ENCODE data around the gene SLC35A3.
"Not testable (repeated sequence)": the region's sequence is repeated elsewhere in the genome, so short reads cannot be mapped to it uniquely, and the experiment has no call there.

SLC35A3 gene

GRCh38 chr1:99969729-99970621, at the start of gene SLC35A3:
Gene SLC35A3, plus strand, starts transcription at chr1:99969996. Its CDS starts 23,559 bp downstream, at chr1:99993555.
- DNase-seq (ENCODE audit: low read depth, low spot score): peak; percentile 86

- DNase-seq (ENCODE audit: low read depth, low spot score): no peak
Observed at GRCh38 chr1:99934801-99935200, 35.0 kb upstream of the SLC35A3 start.

GRCh38 chr1:99935534-99935933, 34.3 kb upstream of the SLC35A3 start:
- DNase-seq (ENCODE audit: low read depth, low spot score): no peak

GRCh38 chr1:99936071-99936470, 33.7 kb upstream of the SLC35A3 start:
- DNase-seq (ENCODE audit: low read depth, low spot score): no peak

- no peak for DNase-seq (ENCODE audit: low read depth, low spot score)
Observed at GRCh38 chr1:99942723-99943122, 27.1 kb upstream of the SLC35A3 start.

GRCh38 chr1:99943223-99943794, 26.5 kb upstream of the SLC35A3 start:
- DNase-seq (ENCODE audit: low read depth, low spot score): peak; percentile 47

GRCh38 chr1:99944192-99944591, 25.6 kb upstream of the SLC35A3 start:
- DNase-seq (ENCODE audit: low read depth, low spot score): no peak

GRCh38 chr1:99945174-99945573, 24.6 kb upstream of the SLC35A3 start:
- no peak for DNase-seq (ENCODE audit: low read depth, low spot score)

GRCh38 chr1:99950486-99950885, 19.3 kb upstream of the SLC35A3 start:
- no peak for DNase-seq (ENCODE audit: low read depth, low spot score)

GRCh38 chr1:99952522-99952921, 17.3 kb upstream of the SLC35A3 start:
- DNase-seq (ENCODE audit: low read depth, low spot score): no peak

- no peak for DNase-seq (ENCODE audit: low read depth, low spot score)
Observed at GRCh38 chr1:99955375-99955774, 14.4 kb upstream of the SLC35A3 start.

GRCh38 chr1:99956755-99957154, 13.0 kb upstream of the SLC35A3 start:
- no peak for DNase-seq (ENCODE audit: low read depth, low spot score)

- no peak for DNase-seq (ENCODE audit: low read depth, low spot score)
Observed at GRCh38 chr1:99957818-99958217, 12.0 kb upstream of the SLC35A3 start.

- DNase-seq (ENCODE audit: low read depth, low spot score): not testable (repeated sequence)
Observed at GRCh38 chr1:99959189-99959705, 10.5 kb upstream of the SLC35A3 start.

- DNase-seq (ENCODE audit: low read depth, low spot score): not testable (repeated sequence)
Observed at GRCh38 chr1:99960260-99960659, 9.5 kb upstream of the SLC35A3 start.

- no peak for DNase-seq (ENCODE audit: low read depth, low spot score)
Observed at GRCh38 chr1:99963041-99963795, 6.6 kb upstream of the SLC35A3 start.

GRCh38 chr1:99964806-99965205, 5.0 kb upstream of the SLC35A3 start:
- DNase-seq (ENCODE audit: low read depth, low spot score): no peak

- no peak for DNase-seq (ENCODE audit: low read depth, low spot score)
Observed at GRCh38 chr1:99965646-99966375, 4.0 kb upstream of the SLC35A3 start.

- no peak for DNase-seq (ENCODE audit: low read depth, low spot score)
Observed at GRCh38 chr1:99968214-99968613, 1.6 kb upstream of the SLC35A3 start.

- no peak for DNase-seq (ENCODE audit: low read depth, low spot score)
Observed at GRCh38 chr1:99969260-99969728, 502 bp upstream of the SLC35A3 start.

GRCh38 chr1:99970713-99971255, 988 bp downstream of the SLC35A3 start:
- DNase-seq (ENCODE audit: low read depth, low spot score): no peak

All from ELF-1 (cell line).